ENCODE measurements around the gene TOGARAM1.

TOGARAM1 gene

GRCh38 chr14:45104561-45104960 lies 142.6 kb downstream of the TOGARAM1 start:
- DNase-seq (ENCODE audit: low spot score): no peak
- in situ Hi-C loops (cut with MboI; ENCODE audit: low sequenced_read_pairs, unreplicated experiment): no loop called here
- no peak for TF ChIP-seq CTCF (IDR thresholded peaks at IDR 0.05; ENCODE audit: borderline replicate concordance, control extremely low read depth, extremely low read depth, insufficient read depth, missing control alignments)

- TF ChIP-seq CTCF (IDR thresholded peaks at IDR 0.05; ENCODE audit: borderline replicate concordance, control extremely low read depth, extremely low read depth, insufficient read depth, missing control alignments): no peak
- in situ Hi-C loops (cut with MboI; ENCODE audit: low sequenced_read_pairs, unreplicated experiment): no loop called here
- DNase-seq (ENCODE audit: low spot score): no peak
Measured at GRCh38 chr14:45112896-45113781, 151.1 kb downstream of the TOGARAM1 start.

GRCh38 chr14:45114327-45114726 lies 152.3 kb downstream of the TOGARAM1 start:
- TF ChIP-seq CTCF (IDR thresholded peaks at IDR 0.05; ENCODE audit: borderline replicate concordance, control extremely low read depth, extremely low read depth, insufficient read depth, missing control alignments): no peak
- DNase-seq (ENCODE audit: low spot score): no peak
- in situ Hi-C loops (cut with MboI; ENCODE audit: low sequenced_read_pairs, unreplicated experiment): no loop called here

- DNase-seq (ENCODE audit: low spot score): no peak
- no peak for TF ChIP-seq CTCF (IDR thresholded peaks at IDR 0.05; ENCODE audit: borderline replicate concordance, control extremely low read depth, extremely low read depth, insufficient read depth, missing control alignments)
- in situ Hi-C loops (cut with MboI; ENCODE audit: low sequenced_read_pairs, unreplicated experiment): no loop called here
Measured at GRCh38 chr14:45118594-45118993, 156.6 kb downstream of the TOGARAM1 start.

- DNase-seq (ENCODE audit: low spot score): no peak
- TF ChIP-seq CTCF (IDR thresholded peaks at IDR 0.05; ENCODE audit: borderline replicate concordance, control extremely low read depth, extremely low read depth, insufficient read depth, missing control alignments): no peak
- in situ Hi-C loops (cut with MboI; ENCODE audit: low sequenced_read_pairs, unreplicated experiment): no loop called here
Measured at GRCh38 chr14:45120096-45120495, 158.1 kb downstream of the TOGARAM1 start.

- no peak for DNase-seq (ENCODE audit: low spot score)
- in situ Hi-C loops (cut with MboI; ENCODE audit: low sequenced_read_pairs, unreplicated experiment): no loop called here
- no peak for TF ChIP-seq CTCF (IDR thresholded peaks at IDR 0.05; ENCODE audit: borderline replicate concordance, control extremely low read depth, extremely low read depth, insufficient read depth, missing control alignments)
Measured at GRCh38 chr14:45123271-45123670, 161.3 kb downstream of the TOGARAM1 start.

All from GM13976 (cell line).